ENCODE results near the gene TRDN.

GRCh38 chr6:123622780-123623179, 14.0 kb downstream of the TRDN start:
- TF ChIP-seq GLIS3 (CRISPR knock-in tag; IDR thresholded peaks at IDR 0.05) (no peak), RARB (CRISPR knock-in tag; IDR thresholded peaks at IDR 0.05) (no peak), ZFP3 (CRISPR knock-in tag; IDR thresholded peaks at IDR 0.05) (no peak), OSR1 (CRISPR knock-in tag; IDR thresholded peaks at IDR 0.05) (no peak), PATZ1 (CRISPR knock-in tag; IDR thresholded peaks at IDR 0.05; ENCODE audit: borderline replicate concordance) (no peak), PPARA (CRISPR knock-in tag; IDR thresholded peaks at IDR 0.05; ENCODE audit: borderline replicate concordance) (no peak)

All from SK-N-SH treated with all-trans-retinoic acid at 6 μM for 48 hours (cell line).